ENCODE results near the gene CPB1.

The CPB1 gene

DNA sequence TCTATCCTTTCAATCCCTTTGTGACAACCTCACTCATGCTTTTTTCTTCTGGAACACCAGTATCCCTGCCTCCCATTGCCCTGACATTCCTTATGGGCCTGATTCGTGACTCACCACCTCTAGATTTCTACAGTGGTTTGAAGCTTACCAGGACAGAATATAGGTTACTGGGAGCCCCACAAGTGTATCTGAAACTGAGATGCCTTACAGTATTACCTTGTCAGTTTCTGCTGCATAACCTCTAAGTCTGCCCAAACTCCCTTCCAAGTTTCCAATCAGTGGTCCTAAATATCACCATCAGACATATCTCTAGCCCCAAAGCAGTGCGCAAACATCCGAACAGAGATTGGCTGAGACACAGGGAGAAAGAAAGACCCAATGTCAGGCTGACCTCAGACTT is 5.6 kb downstream of the CPB1 start:
- no peak for DNase-seq (ENCODE audit: low spot score)

DNA sequence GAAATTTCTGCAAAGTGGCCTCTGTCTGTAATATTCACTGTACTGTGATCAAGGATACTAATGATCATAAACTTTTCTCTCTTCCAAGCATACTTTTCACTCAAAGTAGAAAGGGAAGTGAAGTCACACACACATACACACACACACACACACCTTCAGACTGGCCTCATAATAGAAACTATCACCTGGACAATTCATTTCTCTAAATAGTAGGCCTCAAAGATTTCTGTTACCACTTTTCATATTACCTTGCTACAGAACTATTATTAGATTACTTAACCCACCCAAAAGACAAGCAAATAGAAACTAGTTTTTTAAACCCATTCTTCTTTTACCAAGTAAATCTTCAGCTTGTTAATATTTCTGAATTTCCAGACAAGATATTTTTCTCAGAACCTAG is 12.2 kb downstream of the CPB1 start:
- no peak for DNase-seq (ENCODE audit: low spot score)

DNA sequence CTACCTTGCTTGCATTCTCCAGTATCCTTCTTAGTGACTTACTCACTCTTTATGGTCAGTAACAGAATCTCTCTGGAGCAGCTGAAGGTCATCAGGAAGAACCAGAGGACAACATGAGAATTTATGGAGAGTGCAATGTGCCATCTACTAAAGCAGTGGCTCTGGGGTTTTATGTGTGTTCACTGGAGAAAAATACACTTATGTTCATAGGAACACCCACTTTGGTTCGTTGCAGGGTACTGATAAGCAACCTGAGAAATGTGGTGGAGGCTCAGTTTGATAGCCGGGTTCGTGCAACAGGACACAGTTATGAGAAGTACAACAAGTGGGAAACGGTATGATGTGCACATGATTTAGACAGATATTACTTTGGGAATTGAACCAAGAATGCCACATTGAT is 12.8 kb downstream of the CPB1 start:
- DNase-seq (ENCODE audit: low spot score) = no peak

DNA sequence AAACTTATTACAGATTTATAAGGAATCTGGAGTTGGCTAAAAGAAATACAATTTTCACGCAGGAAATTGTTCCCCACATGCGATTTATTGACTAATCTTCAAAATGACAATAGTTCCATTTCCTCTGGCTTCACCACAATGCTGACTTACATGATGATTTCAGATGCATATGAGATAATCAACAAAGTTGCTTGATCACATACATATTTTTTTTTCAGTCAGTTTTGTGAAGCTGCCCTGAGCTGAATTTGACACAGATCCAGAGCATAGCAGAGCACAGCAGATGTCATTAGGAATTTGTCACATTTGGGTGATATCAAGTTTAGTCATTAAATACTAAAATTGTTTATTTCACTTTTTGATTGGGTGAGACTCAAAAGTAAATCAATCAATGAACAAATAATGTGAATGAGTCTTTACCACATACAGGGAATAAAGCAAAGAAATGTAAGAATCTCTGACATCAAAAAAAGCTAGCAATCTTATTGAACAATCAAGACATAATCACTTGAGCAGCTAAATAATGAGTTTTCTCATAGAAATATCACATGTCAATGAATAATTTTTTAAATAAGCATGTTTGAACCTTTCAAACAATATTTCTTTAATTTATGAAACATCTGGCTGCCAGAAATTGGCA is 18.3 kb downstream of the CPB1 start:
- no peak for DNase-seq (ENCODE audit: low spot score)

DNA sequence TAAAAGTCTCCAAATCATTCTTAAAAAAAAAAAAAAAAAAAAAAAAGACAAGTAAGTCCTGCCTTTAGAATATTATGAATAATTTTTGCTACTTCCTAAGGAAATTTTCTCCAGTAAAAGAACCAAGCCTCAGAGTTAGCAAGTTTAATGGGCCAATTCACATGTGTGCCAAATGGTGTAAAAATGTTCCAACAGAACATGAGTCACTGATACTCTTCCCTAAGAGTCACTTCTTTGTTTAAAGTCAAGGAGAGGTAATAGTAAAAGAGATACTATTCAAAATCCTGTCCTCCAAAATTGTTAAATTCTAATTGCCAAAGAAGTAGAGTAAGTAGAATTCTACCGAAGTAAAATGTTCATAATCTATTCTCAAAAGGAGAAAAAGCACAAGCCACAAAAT is 19.7 kb downstream of the CPB1 start:
- DNase-seq (ENCODE audit: low spot score) = no peak

DNA sequence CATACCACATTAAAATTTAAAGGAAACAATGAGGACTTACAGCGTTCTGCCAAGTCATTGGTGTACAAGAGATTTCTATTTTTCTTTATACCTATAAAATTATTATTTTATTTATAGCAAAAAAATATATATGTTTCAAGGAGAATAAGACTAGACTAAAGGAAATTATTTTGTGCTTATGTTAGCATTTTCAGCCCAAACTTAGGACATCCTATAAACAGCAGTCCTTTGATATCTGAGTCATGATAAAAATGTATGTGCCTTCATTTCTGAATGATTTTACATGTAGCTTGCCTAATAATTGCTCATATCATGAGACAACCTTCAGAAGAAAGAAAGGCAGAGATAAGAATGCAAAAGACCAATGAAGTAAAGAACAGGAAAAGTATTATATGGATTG is 20.8 kb downstream of the CPB1 start:
- no peak for DNase-seq (ENCODE audit: low spot score)

DNA sequence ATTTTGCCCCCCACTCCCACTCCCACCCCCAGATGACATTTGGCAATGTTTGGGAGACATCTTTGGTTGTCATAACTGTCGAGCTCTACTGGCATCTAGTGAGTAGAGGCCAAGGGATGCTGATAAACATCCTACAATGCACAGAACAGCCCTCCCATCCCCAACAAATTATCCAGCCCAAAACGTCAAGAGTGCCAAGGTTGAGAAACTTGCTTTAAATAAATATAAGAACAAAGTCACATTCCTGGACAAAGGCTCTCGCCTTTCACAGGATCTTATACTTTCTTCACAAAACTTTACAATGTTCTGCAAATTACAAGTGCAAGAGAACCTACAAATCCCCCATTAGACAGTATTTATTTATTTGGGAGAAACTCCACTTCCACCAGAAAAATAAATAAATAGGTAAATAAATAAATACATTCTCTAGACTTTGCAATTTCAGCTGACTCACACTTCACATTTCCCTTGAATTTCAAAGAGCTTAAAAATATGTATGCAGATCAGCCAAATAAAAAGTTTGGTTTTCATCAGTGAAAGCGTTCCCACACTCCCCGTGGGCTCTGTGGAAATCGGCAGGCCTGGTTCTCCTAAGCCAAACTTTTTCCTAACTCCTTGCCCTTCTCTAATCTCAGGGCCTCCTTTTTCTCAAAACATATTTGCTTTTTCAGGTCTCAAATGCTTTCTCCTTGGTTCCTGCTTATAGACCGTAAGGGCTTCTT is 24.8 kb downstream of the CPB1 start:
- DNase-seq (ENCODE audit: low spot score) = no peak

DNA sequence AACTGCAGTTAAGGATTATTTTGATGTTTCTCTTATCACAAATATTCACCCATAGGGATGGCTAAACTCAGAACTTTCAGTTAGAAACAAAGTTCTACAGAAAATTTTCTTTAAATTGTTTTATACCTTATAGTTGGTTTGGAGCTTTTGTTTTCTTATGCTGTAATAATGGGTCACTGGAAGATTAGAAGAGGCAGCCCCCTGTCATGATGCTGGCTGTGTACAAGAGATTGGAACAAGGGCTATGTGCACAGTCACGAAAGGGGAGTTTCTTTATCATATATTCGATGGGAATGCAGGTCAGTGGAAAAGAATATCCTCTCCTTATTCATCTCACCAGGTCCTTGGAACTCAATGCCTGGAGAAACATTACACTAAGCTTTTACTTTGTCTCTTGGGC is 25.5 kb downstream of the CPB1 start:
- DNase-seq (ENCODE audit: low spot score) = no peak

DNA sequence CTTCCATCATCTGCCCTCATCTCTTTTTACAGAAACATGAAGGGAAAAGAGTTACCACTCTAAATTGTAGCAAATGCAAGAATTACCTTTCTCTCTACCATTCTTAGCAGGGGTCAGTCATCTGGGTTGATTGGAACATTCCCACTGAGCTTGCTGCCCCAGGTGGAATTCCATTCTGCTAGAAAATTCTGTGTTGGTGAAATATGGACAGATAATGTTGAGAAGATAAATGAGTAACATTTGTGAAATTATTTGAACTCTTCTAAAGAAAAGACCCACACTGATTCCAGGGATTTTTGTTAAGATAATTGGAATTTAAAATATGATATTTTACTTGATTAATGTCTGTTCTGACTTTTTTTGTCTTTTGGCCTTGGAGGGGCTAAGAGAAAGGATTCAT is 26.4 kb downstream of the CPB1 start:
- no peak for DNase-seq (ENCODE audit: low spot score)

DNA sequence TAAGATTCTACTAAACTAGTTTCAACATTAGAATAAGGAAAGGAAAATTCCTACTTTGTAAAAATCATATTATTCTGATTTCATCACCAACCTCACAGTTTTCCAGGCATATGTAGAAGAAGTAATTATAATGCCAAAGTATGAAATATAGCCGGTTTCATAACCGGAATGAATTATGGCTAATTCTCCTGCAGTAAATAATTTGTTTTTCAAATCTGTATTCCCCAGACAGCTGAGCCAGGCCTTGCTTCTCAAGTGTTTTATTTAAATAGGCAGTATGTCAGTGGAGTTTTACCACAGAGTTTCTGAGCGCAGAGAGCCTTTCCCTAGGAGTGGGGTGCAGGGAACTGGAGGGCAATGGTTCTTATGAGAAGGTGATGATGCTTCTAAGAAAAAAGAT is 28.8 kb downstream of the CPB1 start:
- no peak for DNase-seq (ENCODE audit: low spot score)

DNA sequence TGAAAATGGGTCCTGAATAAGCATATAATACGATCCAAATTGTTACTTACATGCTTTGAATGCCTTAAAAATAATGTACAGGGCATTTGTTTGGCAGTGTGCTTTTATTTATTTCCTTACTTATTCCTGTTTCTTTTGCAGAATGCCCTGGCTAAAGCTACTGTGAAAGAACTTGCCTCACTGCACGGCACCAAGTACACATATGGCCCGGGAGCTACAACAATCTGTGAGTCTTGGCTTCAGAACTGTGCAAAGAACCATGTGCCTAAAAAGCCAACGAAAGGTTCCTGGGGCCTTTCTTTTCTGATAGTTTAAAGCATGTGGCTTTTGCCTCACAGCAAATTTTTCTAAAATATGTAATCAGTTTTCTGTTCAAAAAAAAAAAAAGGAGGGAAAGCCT is 29.7 kb downstream of the CPB1 start:
- DNase-seq (ENCODE audit: low spot score) = no peak

DNA sequence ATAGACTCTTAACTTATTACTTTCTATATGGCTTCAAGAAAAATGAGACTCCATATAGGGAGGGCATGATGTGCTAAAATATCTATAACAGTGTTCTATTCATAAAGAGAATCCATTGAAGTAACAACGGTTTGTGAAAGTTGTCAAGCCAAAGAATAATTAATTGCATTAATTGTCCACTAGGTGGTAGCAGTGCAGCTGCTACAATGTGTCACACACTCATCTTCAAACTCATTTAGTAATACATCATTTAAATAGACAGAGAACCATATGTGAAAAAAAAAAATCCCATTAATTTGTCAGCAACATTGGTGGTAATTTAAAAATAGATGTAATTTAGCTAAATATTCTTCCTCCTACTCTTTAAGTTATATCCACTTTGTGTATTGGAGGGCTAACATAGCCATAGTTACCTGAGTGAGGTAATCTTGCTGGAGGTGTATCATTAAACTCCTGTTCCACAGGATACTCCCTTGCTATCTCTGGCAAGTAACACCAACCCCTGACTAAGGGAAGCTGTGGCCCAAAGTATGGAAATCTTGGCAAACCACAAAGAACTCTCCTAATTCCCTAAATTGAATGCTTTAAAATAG is 33.8 kb downstream of the CPB1 start:
- DNase-seq (ENCODE audit: low spot score) = no peak

DNA sequence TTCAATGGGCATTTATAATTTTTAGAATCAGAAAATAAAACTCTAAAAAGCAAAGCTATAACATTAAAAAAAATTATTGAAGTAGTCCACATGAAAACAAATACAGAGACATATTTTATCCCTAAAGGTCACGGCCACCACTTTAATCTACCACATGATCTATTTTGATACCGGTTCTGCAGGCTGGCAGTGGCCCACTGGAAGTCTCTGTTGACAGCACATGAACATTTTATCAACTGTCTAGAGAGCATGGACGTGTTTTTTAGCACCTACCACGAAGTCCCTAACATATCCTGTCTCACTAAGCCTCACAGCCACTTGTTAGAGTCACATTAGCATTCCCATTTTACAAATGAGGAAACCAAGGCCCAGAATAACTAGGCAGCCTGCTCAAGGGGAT is 35.7 kb downstream of the CPB1 start:
- no peak for DNase-seq (ENCODE audit: low spot score)

DNA sequence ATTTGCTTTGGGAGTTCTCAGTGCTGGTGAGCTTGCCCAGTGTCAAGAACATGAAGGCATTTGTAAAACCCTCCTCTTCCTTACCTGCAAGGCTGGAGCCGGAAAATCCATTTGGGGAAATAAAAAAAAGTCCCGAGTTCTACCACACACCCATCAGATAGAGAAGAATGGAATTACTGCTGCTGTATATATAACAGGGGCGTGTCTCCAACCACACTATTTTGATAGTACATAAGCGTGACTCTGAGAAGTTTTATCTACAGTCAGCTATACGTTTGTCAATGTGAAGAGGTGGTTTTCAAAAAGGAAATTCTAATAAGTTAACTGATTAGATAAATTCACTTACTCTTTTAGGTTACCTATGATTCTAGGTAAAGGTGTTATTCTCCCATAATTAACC is 36.2 kb downstream of the CPB1 start:
- no peak for DNase-seq (ENCODE audit: low spot score)

DNA sequence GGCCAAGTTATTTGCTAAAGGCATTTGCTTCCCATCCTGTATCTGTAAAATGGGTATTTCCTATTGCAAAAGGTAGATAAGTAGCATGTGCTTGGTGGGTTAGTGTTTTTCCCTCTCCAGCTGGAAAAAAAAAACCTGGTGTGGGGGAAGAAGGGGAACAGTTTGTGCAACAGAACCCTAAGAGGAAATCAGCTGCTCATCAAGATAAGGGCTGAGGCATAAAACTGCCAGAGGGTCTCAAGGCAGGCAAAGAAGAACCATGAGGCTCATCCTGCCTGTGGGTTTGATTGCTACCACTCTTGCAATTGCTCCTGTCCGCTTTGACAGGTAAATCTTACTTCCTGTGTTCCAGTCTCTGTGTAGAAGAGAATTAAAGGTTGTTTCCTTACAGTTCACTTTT is 37.4 kb downstream of the CPB1 start, which contains the start of gene CPA3:
CPA3 (plus strand) TSS at position 248 of the 400 bp plus-strand sequence; CDS start at position 260, 12 bp downstream.
- no peak for DNase-seq (ENCODE audit: low spot score)

DNA sequence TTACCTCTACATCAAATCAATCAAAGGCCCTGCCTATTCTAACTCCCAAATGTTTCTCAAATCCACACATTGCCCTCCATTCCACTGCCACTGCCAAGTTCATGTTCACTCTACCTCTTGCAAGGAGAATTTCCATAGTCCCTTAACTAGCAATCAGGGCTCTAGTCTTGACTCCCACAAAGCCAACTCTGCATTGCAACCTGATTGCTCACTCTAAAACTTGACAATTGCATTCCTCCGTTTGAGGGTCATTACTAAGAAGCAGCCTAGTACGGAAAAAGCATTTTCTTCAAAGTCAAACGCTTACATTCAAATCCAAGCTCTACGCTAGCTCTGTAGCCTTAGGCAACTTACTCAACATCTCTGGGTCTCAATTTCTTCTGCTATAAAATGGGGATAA is 38.6 kb downstream of the CPB1 start:
- DNase-seq (ENCODE audit: low spot score) = no peak

DNA sequence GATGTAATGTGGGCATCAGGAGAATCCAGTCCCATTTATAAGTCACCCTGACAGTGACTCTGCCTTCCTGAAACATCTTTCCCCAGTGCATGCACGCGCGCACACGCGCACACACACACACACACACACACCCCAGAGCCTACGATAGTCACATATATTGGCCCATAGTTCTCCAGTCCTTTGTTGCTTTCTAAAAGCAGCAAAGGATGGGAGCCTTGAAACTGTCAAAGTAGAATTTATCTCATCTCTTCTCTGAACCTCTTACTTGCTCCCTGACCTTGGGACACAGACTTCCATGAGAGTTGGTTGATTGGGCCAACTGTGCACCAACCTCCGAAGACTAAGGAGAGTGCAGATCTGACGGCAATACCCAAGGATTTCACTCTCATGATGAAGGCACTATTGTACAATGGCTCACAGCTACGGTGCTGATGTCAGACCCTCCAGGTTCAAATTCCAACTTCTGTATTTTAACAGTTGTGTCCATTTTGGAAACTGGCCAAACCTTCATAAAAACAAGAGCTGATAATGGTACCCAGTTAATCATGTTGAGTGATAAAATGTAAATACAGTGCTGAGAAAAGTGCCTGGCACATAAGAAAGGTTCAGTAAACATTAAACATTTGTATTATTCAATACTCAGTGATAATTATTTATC is 45.8 kb downstream of the CPB1 start:
- no peak for DNase-seq (ENCODE audit: low spot score)

DNA sequence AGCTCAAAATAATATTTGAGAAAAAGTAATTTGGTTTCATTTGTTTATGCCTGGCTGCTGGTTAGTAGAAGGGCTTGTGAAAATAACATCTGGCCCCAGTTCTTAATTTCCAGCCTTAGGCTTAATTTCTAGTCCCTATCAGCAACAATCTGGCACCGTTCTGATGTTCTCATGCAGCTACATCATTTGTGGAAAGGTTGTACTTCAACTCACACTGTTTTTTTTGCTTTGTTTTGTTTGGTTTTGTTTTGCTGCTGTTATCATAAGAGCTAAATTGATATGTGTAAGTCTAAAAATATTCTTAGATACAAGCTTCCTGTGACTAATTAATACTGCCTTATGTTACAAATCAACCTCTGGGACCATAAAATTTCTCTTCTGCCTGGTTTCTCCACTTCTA is 46.4 kb downstream of the CPB1 start:
- no peak for DNase-seq (ENCODE audit: low spot score)

DNA sequence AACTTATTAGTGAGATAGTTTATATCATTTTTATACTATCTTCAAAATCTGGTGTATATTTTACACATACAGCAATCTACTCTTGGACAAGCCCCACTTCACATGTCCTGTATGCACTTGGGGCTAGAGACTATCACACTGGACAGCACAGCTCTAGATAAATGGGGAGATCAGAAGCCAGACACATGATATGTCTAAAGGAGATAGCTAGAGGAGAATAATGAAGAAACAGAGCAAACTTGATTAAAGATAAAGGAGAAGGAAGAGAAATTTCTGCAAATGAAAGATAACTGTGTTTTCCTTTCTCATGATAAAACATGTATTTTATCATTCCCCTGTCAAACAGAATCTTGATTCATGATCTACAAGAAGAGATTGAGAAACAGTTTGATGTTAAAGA is 50.5 kb downstream of the CPB1 start:
- no peak for DNase-seq (ENCODE audit: low spot score)

DNA sequence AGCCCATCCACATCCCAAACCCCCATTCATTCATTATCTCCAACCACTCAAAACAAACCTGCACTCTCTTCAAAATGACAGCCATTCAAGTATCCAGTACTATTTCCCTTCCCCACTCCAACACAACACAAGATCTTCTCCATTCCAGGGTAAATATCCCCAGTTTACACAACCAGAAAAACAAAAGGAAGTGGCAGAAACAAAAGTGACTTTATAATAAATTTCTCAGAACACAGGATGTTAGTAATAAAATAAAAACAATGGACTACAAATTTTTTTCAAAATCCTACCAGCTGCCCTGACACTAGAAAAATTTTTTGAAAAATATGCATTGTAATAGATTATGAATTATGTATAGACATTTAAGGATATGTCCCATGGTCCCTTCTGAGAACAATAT is 51.6 kb downstream of the CPB1 start:
- DNase-seq (ENCODE audit: low spot score) = no peak

DNA sequence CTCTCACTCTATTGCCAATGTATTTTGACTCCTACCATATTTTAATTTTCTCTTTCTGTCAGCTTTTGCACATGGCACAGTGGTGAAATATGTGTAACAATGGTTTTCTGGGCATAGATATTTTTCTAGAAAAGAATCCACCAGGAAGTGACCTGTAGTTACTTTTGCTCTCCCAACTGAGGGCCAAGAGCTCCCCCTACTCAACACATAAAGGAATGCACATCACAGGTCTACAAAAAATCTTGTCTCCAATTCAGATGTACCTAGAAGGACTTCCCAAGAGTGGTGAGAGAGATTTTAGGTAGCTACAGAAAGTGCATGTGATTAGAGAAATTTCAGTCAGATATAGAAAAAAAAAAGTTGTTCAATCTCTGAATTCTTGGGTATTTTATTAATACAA is 53.1 kb downstream of the CPB1 start:
- no peak for DNase-seq (ENCODE audit: low spot score)

DNA sequence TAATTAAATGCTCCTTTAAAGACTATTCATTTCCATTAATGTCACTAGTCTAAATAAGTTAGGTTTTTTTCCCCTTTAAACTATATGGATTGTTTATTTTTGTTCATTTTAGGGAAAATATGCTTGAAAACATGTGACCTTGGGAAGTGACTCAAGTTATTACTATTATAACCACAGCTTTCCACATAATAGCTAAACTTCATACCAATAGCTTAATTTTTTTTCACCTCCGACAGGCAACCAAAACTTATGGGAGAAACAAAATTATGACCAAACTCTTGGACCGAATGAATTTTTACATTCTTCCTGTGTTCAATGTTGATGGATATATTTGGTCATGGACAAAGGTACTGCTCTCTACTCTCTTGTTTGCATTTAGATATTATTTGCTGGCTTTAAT is 53.7 kb downstream of the CPB1 start:
- DNase-seq (ENCODE audit: low spot score) = no peak

DNA sequence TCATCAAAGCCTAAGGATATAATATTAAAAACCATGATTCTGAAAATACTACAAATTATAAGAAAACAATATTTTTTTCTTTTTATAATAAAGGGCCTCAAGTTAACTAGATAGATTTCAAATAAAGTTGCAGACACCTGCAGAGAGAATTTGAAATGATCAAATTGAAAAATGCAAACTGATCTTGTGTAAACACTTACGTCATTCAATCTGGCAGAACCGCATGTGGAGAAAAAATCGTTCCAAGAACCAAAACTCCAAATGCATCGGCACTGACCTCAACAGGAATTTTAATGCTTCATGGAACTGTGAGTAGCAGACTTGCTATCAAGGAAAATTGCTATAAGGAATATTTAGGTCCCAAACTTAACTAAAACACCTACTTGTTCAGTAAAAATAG is 54.7 kb downstream of the CPB1 start:
- no peak for DNase-seq (ENCODE audit: low spot score)

Measured in ecto neural progenitor cell (in vitro differentiated cells).